Endometrium (tissue), 2 donors: Measurements from ENCODE around the gene LY6G6D.

Source experiments
- FAIRE-seq: peaks from 2 replicates; lab custom pipeline; 2012; peaks lifted over from hg19 to GRCh38; lab: Jason Lieb, UNC
- donor health status: control.
- donor health status: control.

The LY6G6D gene, protein sequence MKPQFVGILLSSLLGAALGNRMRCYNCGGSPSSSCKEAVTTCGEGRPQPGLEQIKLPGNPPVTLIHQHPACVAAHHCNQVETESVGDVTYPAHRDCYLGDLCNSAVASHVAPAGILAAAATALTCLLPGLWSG

DNA sequence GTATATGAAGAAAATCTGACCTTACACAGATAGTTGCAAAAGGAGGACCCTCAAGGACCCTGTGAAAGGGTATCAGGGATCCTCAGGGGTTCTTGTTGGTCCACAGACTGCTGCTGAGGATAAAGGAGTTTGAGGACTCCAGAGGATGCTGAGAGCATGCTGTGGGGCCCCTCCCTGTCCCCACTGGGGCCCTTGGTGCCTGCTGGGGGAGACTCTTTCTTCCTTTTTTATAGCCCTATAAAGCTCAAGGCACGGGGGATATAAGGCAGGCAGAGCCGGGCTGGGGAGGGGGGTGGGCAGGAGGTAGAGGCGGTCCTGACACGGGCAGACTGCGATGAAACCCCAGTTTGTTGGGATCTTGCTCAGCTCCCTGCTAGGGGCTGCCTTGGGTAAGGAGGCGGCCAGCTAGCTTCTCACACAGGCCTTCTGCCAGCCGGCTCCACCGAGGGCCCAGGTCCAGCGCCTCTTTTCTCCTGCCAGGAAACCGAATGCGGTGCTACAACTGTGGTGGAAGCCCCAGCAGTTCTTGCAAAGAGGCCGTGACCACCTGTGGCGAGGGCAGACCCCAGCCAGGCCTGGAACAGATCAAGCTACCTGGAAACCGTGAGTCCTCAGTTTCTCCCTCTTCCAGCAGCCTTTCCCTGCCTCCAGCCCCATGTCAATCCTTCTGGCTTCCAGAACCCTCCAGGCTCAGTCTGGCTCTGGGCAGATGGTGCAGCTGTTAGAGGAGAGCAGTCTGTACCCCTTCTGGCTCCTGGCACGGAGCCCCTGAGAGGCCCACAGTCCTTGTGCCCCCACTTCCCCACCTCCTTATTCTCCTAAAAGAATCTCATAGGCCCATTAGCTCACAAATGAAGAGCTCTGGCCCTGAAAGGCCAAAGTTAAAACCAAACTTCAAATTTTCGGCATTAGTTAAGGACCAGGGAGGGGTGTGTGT, at the start of gene LY6G6D:
TSS of gene LY6G6D (plus strand) at position 327 of the 937 bp plus-strand sequence. CDS start at position 335, 8 bp downstream.
- no peak for FAIRE-seq

DNA sequence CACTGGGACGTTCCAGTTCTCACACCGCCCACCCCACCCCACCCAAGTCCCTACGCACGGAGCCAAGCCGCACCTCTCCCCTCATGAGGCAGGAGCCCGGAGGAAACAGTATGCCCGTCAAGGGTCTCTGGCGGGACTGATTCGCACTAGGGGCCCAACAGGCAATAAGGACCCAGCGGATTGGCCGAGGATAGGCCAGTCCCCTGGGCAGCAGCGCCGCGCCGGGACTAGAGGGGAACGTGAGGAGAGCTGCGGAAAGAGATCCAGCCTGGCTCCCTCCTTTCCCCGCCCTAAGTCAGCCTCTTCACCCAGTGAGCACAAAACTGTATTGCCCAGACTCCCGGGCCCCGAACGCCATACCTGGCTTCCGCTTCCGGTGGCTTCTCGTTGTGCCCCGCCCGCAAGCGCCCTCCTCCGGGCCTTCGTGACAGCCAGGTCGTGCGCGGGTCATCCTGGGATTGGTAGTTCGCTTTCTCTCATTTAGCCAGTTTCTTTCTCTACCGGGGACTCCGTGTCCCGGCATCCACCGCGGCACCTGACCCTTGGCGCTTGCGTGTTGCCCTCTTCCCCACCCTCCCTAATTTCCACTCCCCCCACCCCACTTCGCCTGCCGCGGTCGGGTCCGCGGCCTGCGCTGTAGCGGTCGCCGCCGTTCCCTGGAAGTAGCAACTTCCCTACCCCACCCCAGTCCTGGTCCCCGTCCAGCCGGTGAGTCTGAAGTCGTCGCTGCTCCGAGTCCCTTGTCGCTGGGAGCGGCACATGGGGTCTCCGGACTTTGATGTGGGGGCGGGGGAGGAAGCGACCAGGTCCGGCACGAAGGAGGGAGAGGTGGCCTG, 49.4 kb upstream of the LY6G6D start, which contains the start of gene CSNK2B:
TSS of gene CSNK2B (plus strand) at position 580 of the 836 bp plus-strand sequence. CDS start 752 bp downstream, outside the sequence.
- FAIRE-seq = no peak

DNA sequence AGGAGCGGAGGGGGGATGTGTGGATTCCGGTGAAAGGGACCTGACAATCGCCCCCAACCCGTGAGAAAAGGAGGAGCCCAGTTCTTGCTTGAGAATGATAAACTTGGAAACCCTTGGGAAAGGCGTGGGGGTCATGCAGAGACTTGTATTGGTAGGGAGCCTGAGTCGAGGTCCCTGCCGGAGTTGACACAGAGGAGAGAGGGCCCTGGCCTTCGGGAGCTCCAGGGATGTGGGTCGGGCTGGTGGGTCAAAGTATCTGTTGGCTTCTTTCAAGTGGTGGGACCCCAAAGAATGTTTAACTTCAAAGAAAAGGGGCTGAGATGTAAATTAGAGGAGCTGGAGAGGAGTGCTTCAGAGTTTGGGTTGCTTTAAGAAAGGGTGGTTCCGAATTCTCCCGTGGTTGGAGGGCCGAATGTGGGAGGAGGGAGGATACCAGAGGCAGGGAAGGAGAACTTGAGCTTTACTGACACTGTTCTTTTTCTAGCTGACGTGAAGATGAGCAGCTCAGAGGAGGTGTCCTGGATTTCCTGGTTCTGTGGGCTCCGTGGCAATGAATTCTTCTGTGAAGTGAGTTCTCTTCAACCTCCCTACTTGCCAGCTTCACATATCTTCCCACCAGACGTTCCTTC, 48.7 kb upstream of the LY6G6D start:
- no peak for FAIRE-seq

DNA sequence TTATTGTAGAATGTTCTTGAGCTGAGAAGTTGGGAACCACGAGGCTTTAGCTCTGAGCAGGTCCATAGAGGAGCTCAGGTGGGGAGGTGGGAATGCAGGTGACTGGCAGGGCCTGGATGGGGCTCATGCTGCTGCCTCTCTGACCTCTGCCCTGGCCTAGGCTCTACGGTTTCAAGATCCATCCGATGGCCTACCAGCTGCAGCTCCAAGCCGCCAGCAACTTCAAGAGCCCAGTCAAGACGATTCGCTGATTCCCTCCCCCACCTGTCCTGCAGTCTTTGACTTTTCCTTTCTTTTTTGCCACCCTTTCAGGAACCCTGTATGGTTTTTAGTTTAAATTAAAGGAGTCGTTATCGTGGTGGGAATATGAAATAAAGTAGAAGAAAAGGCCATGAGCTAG, 45.5 kb upstream of the LY6G6D start, which contains the start of gene LY6G5B:
TSS of gene LY6G5B (plus strand) at position 301 of the 400 bp plus-strand sequence. CDS start 975 bp downstream, outside the sequence.
- no peak for FAIRE-seq

DNA sequence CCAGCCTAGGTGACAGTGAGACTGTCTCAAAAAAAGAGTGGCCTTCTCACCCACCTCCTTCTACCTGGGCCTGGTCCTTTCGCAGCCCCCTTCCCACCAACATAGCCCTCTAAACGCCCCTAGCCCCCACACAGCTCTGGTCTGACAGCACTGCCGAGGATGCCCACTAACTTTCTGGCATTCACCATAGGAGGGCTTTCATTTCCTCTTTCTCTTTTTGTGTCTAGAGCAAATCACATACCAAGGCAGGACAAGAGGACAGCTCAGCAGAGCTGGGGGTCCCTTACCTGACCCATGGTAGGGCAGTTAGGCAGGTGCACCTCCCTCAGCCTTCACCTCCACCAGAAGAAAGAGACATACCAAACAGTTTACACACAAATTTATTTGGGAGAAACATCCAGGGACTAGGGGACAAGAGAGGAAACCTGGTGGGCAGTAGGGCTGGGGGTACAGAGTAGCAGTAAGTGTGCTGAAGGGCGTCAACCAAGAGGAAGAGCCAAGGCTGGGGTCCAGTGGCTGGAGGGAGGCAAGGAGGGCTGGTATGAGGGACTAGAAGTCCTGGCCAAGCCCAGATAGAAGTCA, 38.7 kb upstream of the LY6G6D start:
- FAIRE-seq = no peak

DNA sequence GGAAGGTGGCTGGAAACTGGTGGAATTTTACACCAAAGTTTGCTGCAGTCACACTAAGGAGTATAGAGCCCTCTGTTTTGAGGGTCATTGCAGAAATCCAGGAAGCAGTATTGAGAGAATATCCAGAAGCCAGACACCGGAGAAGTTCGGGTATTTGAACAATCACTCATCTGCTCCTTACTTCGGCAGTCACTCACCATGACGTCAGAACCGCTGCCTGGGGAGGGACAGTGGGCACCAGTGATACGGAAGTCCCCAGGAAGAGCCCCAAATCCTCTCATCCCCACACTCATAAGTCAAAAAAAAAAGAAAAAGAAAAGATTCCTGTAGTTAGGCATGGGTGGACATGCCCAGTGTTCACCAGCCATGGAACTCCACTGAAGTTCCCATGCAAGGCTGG, 38.2 kb upstream of the LY6G6D start:
- FAIRE-seq = no peak

DNA sequence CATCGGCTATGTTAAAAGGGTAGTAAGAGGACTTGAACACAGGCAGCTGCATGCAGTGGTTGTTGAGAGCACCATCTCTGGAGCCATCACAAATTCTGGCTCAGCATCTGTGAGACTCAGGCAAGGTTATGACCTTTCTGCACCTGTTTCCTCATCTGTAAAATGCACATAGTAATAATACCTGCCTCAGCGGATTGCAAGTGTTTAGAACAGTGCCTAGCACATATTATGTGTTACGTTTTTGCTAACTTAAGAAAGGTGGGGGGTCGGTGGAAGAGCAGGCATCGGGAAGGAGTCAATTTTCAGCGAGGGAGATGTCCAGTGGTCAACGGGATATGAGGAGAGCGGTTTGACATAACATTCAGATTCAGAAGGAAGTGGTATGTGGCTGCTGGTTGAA, 37.2 kb upstream of the LY6G6D start:
- no peak for FAIRE-seq

DNA sequence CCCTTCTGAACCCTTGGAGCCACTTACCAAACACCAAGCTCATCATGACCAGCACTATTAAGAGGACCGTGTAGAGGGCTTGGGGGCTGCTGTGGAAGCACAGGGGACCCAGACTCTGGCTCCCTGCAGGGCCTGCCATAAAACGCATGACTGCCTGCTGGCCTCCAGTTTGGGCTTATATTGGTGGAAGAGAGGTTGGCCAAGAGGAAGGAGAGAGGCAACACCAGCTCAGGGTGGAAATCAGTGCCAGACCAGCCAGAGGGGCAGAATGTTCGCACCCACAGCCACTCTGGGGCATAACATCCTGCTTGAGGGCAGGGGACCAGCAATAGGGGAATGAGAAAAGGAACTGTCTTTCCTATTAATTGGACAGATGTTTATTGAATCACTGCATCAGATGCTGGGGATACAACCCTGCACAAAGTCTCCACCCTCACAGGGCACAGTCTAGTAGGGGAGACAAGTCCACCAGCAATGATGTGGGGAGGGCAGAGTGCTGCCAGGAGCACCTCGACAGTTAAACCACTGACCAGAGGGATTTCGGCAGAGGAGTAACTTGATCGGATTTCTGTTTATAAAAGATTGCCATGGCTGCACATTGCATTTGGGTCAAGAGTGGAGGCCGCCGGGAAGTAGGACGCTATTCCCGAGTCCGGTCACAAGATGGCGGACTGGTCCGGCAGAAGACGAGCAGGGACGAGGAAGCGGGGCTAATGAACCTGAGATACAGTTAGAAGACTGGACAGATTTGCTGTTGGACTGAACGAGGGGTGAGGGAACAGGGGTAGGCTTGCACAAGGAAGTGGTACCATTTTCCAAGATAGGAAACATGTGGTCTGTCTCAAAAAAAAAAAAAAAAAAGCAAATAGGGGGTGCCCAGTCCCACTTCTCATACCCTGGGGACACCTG, 34.7 kb upstream of the LY6G6D start, which contains the start of gene LY6G5C:
TSS of gene LY6G5C (minus strand) at position 842 of the 909 bp plus-strand sequence. CDS start at position 148, 694 bp downstream.
- FAIRE-seq = peak; percentile 35

DNA sequence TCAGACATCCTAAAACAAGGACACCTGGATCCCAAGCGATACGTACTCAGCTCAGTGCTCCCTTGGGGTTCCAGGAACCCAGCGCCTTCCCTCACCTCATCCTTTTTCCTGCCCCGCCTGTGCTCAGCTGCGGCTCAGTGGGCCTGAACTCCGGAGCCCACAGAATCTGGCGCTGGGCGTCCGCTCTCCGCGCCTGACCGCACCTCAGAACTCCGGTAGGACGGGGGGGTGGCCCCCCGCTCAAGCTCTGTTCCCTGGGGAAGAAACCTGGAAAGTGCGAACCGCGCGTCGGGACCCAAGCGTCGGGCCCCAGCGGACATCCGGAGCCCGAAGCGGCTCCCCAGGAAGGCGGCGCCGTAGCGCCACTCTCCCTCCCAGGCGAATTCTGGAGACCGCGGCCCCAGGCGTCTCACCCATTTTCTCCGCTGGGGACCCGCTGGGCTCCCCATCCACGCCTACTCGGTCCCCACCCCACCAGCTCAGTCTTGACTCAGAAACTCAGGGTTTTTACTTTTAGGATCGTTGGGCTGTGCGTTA, 33.9 kb upstream of the LY6G6D start:
- FAIRE-seq = no peak

DNA sequence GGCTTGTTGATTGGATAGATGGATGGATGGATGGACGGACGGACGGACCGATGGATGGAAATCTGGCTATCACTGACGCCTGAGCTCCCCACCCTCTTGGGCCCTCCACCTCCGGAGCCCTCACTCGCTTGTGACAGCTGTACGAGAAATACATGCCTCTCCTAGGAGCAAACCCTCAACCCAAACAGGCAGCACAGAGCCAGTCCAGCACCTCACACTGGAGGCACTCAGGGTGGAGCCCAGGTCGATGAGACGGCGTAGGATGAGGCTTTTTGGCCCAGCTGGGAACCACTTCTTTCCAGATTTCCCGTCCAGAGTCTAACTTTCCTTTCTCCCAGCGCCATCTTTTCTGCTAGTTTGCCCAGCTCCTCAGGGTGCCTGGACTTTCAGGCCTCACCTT, 31.6 kb upstream of the LY6G6D start:
- no peak for FAIRE-seq

DNA sequence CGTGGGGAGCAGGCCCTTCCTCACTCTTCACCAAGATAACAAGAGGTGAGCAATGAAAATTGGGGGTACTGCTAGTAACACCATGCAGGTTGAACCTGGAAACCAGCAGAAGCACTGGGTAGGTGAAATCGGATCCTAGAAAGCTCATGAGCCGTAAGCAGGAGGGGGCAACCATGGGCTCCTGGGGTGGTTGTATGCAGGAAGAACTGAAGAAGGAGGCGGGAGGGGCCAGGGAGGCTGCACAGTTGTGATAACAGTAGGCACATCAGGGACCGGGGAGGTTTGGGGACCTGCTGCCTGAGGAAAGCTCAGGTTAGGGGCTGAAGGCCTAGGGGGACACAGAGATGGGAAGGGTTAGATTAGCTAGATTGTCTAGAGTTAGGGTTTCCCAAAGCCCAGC, 28.7 kb upstream of the LY6G6D start:
- FAIRE-seq = no peak

DNA sequence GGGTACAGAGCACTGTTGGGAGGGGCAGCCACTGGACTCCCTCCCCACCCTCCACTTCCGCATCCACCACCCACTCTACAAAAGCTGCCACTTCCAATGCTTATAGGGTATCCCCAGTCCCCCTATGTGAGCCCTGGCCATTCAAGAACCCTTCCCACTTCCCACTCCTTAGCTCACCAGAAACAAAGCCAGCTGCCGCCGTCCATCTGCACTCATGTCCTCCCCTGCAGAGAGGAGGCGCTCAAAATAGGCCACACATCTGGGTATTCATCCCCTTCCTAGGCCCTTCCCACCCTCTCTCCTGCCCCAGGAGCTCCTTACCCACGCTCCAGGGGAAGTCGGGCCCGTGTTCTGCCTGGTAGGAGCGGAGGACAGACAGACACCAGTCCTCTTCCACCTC, 27.8 kb upstream of the LY6G6D start:
- FAIRE-seq = no peak

DNA sequence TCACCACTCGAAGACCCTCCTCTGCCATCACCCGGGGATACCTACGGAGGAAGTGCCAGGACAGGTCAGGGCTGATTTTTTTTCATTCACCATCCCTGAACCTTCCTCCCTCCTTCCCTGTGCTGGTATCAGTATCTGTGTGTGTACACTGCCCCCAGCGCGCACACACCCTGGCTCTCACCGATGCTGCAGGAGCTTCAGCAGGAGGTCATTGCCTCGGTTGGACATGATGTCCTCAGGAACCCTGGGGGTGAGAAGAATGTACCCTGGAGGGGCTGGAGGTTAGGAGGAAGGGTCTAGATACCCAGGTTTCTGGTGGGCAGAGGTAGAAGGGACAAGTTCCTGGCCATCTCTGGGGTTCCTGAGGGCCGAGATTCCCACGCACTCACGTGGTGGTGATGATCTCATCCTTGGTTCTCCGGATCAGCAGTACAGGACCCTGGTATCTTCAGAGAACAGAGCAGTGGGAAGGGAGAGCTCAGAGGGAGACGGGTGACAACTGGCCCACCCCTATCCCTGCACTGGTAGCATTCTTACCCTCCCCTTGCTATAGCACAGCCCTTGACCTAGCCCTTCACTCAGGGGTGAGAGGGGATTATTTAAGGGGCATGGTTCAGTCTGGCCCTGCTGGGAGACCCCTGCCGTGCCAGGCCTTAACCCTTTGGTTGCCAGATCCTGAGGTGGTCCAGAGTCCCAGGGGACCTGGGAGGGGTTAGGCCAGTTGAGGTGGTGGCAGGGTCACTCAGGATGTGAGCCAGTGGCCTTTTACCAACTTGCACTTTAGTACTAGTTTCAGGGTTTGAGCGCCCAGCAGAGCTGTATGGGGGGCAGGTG, 27.1 kb upstream of the LY6G6D start:
- no peak for FAIRE-seq

DNA sequence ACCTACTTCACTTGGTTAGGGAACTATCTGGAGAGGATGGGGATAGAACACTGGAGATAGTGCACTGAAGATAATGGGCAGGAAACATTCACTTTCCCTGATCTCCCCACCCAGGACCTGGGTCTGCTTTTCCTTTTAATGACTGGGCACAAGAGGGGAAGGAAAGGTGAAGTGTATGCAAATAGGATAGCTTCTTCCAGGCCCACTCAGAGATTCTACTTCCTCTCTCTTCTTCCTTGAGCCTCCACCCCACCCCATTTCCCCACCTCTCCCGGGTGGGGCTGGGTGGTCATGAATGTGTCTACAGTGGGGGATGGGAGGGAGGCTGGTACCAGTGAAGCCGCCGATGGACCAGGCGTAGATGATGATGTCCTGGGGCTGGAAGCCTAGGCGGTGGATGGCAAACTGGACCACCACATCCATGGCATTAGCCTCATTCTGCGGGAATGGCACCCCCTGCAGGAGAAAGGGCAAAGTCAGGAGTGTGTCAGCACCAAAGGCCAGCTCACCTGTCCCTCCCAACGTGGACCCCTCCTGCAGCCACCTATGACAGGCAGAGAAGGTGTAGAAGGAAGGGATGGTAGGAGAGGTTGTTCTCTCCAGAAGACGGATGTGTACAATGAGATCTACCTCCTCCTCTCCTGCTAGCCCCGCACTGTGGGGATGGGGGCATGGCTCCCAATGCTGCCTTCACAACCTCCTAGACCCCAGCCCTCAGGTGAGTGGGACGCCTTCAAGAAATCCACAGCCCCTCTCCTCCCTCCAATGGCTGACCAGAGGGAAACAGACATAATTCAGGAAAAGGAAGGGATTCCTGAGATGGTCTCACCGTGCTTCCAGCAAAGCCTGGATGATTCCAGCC, 25.7 kb upstream of the LY6G6D start:
- FAIRE-seq = no peak

DNA sequence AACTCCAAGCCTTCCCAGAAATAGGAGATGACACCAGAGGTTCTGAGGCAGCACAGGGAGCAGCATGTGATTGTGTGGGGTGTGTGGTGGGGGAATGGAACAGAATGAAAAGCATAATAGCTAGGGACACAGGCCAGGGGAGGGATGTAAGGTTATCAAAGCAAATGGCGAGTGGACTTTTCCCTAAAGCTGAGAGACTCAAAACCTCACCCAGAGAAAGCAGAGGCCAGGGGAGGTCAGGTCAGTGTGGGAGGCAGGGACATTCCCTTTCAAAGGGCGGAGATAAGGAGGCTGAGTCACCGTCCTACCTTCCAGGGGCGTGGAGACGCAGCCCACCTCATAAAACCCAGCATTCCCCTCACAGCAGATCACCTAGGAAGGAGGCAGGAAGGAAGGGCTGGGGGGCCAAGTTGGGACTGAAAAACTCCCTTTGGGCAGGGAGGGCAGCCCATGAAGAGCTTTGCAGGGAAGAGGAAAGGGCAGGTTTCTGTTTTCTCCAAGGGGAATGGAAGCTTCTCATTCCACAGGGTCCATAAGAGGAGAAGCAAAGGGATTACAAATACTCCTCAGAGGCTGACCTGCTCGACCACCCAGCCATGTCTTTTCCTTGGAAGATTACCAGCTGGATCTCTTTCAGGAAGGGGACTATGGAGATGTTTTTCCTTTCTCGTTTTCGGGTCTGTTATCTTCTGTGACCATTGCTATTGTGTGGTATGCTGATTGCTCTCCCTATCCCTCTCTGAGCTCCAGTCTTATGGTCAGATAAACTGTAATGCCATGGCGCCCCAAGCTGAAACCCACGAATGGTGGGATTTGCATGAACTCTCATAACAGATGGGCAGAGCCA, 24.7 kb upstream of the LY6G6D start:
- FAIRE-seq = no peak

DNA sequence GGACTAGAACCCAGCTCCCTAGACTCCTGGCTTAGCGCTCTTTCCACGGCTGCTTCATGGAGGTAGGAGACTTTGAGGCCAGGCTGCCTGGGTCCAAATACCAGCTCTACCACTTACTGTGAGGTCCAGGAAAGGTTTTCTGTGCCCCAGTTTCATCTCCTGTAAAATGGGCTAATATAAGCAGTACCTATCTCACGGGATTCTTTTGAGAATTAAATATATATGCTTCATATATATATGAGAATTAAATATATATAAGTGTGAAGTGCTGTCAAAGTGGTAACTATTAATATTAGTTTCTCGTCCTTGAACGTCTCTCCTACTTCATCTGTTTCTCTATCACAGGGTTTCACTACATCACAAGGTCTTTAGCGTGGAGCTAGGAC, 24.1 kb upstream of the LY6G6D start:
- no peak for FAIRE-seq

DNA sequence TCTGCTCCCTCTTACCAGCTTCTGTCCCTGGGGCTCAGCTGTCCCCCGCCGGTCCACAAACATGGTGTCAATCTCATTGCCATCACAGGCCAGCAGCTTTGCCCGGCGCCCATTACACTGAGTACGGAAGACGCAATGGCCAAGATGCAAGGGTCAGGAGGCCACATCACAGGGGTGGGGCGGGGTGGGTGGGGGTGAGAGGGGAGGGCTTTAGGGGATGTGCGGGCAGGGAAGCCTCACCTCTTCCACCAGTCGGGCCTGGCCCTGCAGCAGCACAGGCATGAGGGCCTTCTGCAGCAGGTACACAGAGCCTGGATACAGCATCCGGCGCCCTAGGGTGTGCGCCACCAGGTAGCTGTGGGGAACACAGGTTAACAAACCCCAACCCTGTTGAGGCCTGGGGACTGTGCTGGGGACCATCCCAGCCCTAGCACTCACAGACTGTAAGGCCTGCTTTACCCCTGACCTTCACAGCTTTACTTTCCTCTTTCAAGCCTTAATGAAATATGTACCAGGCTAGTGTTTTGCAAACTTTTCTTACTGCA, 23.5 kb upstream of the LY6G6D start:
- FAIRE-seq = no peak
